Anterior cingulate cortex (tissue), 58 donors: ENCODE measurements around the gene WDR91.

Experiments used
- DNase-seq, 58 donors: peaks; one replicate each; lab custom pipeline; 2025; lab: John Stamatoyannopoulos, UW

The WDR91 gene

DNA sequence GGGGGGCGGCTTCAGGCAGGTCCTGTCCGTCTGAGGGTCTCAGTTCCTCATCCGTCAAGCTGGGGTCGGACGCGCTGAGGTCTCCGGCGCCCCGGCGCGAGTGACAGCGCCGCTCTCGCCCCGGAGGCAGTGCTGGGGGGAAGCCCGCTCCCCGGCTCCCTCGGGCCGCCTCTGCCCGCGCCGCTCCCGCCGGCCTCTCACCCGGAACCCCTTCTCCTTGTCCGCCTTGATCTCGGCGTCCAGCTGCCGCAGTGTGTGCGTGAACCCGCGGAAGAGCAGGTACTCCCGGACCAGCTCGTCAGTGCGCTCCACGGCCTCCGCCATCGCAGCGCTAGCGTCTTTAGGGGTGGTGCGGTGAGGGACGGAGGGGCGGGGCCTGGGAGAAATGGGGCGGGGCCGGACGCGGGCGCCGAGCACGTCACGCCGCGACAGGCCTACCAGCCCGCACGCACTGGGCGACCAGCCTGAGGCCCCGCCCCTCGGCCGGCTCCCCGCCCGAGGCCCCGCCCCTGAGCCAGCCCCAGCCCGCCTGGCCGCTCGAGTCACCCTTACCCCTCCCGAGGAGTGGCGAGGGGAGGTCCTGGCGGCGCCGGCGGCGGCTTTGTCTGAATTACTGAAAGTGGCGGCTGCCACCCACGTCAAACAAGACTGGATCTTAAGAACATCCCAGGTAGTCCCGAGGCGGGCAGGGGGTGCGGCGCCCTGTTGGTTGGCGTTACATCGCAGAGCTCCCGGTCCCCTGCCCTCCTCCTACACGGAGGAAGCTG is at the start of gene WDR91:
Gene WDR91 (minus strand): TSS at position 348 of the 767 bp plus-strand sequence. CDS start 24 bp downstream, at position 324.
- peak; percentile 47 to 99 (median 95) for DNase-seq

DNA sequence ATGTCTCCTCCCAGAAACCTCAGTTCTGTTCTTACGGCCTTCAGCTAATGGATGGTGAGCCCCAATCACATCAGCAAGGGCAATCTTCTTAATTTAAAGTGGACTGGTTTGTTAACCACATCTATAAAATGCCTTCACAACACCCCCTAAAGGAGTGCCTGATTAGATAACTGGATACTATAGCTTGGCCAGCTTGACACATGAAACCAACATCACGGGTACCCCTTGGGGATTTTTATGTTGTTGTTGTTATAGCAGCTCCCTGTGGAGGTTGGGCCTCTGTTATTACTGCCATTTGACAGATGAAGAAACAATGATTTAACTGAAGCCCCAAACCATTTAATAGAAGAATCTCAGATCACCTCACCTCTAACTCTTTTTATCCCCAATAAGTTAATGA is 49.1 kb upstream of the WDR91 start:
- no peak for DNase-seq

DNA sequence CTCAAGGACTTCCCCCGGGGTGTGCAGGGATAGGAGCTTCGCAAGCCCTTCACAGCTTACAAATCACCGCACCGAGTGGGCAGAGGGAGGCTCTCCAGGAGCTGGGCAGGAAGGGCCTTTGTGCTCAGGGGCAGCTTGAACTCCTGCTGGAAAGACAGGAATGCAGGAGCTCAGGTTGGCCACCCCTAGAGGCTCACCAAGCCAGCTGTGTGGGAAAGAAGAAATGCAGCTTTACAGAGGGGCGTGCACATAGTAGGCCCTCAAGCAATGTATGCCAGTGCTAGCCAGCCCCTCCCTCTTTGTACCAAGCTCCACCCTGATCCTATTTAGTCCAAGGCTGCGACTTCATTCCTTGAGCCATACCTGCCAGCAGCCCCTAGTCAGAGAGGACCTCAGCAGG is 48.4 kb upstream of the WDR91 start:
- no peak for DNase-seq

DNA sequence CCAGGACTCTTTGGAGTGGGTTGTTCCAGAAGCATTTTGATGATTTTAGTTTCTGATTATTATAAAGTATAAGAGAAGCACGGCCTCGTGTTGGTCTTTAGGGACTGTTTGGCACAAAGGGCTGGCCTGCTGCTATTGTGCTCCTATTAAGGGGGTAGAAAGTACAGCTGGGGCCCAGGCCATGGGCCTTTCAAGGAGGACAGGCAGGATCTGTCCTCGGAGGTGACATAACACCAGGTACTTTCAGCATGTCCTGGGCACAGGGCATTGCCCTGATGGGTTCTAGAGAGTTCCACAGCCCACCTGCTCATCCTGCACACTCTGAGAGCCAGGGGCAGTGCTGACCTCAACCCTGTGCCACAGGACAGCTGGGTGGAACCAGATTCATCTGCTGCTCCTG is 47.3 kb upstream of the WDR91 start:
- no peak for DNase-seq

DNA sequence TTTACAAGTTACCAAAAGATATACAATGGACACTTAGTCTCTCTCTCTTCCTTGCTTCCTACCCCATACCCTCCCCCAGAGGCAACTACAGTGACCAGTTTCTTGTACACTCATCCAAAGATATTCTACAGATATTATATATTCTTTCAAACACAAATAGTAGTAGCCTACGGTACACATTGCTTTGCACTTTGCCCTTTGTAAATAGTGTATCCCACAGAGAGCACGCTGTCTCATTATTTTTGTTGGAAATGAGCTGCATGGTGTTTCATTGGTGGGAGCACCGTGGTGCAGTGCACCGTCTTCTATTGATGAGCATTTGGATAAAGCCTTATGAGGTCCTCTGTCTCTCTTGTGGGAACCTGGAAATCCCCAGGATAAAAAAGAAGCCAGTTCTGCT is 46.5 kb upstream of the WDR91 start:
- DNase-seq = no peak

DNA sequence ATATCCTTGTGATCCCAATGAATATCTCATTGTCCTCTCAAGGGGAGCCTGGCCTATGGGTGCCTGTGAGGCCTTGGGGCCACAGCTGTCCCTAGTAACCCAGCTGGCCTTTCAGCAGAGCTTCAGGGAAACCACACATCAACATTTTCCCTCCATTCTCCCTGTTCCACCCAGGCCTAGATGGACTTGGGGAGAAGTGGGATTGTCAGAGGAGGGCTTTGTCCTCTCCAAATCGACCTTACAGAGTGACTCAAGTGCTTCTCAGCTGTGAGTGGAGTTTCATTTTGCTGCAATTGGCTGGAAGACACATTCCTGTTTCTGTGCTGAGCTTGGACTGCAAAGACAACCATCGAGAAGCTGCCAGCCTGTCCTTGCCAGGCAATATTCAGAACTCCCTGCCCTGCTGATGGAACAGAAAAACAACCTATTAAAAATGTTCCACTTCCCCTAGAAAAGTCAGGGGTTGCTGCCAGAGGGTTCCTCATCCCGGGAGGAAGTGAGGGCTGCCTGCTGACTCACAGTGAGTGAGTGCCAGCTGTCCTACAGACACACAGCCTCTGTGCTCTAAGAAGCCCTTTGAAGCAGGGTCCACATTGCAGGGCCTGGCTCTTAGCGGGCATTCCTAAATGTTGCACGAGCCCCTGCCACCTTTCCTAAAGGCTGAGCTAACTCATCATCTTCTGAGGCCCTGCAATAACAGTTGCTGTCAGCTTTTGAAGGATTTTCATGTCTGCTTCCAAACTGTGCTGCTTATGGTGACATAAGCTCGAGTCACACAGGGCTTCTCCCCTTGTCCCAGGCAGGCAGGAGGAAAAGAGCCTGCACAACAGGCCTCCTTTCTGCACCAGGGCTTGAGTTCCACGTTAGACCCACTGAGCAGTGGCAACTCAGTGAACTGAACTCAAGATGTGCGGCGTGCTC is 42.8 kb upstream of the WDR91 start:
- DNase-seq = peak in 57 of 58 donors; percentile 41 to 92 (median 76)

DNA sequence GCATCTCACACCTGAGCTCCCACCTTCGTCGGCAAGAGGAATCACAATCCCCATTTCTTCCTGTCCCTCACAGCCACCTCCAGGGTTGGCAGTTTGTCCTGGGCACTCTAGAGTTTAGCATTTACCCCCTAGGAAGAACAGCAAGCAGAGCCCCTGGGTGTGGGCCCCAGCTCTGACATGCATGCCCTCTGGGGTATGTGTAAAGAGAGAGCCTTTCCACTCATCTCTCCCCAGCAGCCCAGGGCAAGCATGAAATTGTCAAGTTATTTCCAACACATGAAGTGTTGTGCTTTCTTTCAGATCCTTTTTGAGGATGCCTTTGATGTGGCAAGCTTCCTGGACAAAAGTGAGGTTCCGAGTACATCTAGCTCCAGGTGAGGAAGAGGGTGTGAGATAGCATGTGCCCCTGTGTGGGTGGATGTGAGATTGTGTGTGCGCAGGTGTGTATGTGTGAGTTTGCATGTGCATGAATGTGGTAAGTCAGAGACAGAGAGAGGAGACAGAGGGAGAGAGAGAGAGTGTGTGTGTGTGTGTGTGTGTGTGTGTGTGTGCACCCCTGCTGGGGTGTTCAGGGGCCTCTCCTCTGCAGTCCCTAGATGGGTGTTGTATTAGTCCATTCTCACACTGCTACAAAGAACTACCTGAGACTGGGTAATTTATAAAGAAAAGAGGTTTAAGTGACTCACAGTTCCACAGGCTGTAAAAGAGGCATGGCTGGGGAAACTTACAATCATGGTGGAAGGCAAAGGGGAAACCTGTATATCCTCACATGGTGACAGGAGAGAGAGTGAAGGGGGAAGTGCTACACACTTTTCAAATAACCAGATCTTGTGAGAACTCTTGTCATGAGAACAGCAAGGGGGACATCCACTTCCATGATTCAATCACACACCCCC is 40.4 kb upstream of the WDR91 start:
- no peak for DNase-seq

DNA sequence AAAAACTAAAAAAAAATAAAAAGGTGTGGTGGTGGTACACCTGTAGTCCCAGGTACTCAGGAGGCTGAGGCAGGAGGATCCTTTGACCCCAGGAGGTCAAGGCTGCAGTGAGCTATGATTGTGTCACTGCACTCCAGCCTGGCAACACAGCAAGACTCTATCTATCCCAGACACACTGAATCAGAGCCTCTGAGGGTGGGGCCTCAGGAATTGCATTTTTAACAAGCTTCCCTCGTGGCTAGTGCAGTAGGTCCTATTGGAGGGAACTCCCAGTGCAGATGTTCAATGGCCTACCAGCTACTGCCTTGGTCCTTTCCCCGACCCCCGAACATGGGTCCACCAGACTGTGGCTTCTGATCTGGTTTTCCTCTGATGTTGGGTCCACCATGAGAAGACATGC is 37.2 kb upstream of the WDR91 start:
- DNase-seq = no peak

DNA sequence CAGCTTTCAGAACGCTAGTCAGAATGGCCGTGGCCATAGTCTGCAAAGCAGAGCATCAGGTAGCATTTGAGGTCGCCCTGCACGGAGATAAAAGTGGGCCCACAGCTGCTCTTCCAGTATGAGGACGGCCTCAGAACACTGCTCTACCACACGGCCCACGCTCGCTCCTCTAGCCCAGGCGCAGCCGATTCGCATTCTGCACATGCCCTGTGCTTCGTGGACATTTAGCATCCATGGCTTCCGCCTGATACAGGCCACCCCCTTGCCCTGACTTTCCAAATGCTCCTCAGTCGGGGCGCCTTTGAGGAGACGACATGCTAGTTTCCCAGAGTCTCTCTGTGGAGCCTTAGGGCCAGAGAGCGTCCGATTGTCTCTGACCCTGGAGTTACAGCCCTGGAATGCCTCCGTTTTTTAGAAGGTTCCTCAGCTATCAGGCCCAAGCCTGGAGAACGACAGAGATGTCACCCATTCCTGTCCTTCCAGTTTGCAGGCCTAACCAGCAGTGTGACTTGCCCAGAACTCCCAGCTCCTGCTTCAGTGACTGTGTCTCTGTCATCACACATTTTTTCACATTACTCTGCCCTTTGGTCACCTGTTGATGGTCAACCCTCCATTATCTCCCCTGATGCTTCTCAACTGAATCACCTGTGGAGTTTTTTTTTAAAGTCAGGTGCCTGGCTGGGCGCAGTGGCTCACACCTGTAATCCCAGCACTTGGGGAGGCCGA is 36.6 kb upstream of the WDR91 start:
- no peak for DNase-seq

DNA sequence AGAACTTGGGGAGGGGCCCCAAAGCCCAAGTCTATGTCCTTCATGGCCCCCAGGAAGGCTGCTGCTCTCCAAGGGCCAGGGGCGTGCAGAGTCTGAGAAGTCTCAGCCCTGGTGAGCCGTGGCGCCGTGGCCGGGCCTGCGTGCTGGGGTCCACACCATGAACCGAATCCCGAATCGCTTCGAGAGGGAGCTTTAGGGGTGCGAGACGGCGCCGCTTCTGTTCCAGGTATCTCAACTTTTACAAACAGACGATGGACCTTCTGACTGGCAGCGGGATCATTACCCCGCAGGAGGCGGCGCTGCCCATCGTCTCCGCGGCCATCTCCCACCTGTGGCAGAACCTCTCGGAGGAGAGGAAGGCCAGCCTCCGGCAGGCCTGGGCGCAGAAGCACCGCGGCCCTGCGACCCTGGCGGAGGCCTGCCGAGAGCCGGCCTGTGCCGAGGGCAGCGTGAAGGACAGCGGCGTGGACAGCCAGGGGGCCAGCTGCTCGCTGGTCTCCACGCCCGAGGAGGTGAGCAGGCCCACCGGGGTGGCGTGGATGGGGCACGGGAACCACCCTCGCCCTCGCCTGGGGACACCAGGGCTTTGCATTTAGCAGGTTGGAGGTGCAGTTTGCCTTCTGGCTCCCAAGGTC is 35.0 kb upstream of the WDR91 start:
- no peak for DNase-seq

DNA sequence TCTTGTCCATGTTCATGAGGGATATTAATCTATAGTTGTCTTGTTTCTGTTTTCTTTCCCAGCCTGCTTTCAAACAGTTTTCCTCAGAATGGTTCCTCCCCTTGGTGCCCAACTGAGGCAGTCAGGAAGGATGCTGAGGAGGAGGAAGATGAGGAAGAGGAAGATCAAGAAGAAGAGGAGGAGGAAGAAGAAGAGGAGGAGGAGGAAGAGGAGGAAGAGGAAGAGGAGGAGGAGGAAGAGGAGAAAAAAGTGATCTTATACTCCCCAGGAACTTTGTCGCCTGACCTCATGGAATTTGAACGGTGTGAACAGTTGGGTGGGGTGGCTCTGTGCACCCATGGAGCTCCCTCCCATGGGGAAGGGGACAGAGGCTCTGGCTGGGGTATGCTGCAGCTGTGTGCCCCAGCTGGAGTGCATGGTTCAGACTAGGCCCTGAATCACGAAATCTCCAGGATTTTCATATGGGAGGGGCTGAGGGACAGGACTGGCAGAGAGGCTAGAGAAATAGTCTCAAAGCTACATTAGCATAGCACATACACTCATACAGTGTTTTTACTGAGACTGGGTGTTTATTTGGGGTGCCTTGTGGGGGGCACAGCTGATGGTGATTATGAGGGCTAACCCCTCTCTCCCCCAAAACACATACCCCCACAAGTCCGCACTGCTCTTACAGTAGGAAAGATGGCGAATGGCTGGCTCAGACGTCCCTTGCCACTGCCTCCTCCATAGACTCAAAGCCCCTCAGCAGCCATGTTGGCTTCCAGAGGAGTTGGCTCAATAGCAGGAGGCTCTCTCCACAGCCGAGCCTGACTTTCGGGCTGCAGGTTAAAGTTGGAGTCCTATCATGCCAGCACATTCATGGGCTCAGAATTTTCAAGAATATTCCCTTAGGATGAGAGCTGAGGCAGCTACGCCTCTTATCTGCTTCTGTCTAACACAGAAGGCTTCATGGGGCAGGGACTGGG is 34.2 kb upstream of the WDR91 start:
- no peak for DNase-seq

DNA sequence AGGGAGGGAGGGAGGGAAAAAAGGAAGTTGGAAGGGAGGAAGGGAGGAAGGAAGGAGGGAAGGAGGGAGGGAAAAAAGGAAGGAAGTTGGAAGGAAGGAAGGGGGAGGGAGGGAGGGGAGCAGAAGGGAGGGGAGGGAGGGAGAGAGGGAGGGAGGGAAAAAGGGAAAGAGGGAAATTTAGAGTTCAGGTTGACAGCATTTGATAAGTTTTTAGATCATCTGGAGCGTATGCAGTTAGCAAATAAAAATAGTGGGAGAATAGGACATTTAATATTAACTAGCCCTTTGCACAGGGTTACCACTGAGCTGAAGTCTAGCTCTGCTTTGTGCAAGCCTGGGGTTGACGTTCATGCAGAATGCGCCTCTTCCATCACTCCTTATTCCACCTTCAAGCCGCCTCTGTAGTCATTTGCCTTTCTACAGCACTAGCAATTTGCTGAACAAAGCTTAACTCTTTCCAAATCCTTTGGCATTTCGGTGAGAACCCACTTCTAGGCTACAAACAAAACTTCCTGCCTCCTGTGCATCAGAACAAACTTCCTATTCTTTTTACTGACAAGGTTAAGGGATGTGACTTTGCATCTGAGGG is 30.9 kb upstream of the WDR91 start:
- no peak for DNase-seq

DNA sequence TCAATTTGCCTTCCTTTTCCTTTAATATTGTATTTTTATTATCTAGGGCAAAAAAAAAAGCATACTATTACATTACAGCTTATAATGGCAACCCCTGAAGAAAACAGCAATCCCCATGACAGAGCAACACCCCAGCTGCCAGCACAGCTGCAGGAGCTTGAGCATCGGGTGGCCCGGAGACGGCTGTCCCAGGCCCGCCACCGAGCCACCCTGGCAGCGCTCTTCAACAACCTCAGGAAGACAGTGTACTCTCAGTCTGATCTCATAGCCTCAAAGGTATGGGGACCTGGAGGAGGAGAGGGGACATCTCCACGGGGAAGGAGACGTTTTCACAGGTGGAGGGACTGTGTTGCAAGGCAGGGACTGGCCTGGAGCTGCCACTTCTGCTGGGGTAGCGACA is 29.1 kb upstream of the WDR91 start:
- DNase-seq = peak in 6 of 58 donors; percentile 8 to 42 (median 16)

DNA sequence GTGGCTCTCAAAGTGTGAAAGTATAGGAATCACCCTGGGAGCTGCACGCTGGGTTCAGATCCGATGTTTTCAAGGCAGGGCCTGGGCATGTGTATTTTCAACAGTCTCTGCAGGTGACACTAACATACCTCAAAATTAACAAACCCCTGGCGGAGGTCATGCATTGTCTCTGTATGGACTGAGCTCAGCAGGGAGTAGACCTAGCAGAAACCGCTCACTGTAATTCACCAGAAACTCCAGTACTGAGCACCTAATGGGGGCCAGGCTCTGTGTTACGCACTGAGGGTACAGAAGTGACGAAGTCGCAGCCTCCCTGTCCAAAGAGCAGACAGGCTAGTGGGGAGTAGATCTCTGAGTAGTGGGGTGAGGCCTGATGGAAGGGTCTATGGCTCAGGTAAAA is 27.9 kb upstream of the WDR91 start:
- no peak for DNase-seq

DNA sequence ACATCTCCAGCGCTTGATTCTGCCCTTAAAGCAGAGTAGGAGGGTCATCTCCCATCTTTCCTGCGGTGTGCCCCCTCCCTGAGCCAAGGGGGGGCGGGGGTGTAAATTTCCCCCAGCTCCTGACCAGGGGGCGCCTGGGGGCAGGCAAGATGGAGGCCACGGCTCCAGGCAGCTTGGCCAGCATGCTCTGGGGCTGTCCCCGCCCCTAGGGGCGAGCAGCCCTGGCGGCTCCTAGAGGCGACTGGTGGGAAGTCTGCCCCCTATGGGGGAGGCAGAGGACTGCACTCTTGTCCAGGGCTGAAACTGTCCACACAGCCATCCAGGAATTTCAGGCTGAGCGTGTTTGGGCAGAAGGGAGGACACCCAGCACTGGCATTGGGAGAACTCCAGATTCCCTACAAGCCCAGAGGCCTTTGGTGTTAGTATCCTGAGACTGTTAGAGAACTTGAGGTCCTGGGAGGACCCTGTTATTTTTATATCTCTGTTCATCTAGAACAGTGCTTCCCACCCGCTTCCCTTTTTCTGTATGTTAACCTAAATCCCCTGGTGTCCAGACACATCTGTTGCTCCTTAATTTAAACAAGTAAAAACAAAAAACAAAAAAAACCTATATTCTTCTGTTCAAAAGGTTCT is 26.9 kb upstream of the WDR91 start:
- DNase-seq = no peak

DNA sequence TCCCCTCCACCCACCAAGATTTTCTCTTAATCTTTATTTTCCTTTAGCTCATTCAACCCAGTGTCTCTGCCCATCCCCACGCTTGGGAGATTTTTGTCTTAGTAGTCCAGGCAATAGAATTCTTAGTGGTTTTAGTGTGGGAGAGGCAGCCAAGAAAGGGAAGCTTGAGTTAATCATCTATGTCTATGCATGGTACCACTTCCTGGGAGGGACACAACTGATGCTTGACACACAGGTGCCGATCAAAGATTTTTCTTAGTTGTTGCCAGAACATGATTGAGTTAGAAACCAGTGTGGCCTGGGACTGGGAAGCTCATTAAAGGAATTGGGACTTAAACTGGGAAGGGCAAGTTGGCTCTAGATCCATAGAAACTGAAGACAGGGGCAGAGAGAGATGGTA is 25.4 kb upstream of the WDR91 start:
- DNase-seq = no peak

DNA sequence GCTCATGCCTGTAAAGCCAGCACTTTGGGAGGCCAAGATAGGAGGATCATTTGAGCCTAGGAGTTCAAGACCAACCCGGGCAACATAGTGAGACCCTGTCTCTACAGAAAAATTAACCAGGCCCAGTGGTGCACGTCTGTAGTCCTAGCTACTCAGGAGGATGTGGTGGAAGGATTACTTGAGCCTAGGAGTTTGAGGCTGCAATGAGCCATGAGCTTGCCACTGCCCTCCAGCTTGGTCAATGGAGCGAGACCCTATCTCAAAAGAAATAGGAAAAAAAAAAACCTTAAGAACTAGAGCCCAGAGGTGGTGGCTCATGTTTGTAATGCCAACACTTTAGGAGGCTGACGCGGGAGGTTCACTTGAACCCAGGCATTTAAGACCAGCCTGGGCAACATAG is 24.5 kb upstream of the WDR91 start:
- DNase-seq = no peak
